B cell (primary cell): Measurements from ENCODE around the gene BST1. TPM values are rescaled to one million over a fixed set of nuclear protein-coding genes. Genes with fewer than 3 reads are reported as not detected.

Experiments used
- ATAC-seq: fragments of 200-7000 bp; cut with Tn5 transposase; one replicate; pipeline ENCODE4 v1.10.0; 2021; ENCODE audit warnings: low read depth, mild to moderate bottlenecking, moderate number of reproducible peaks, moderate library complexity
- CTCF ChIA-PET: fragments of 350-600 bp; sonication (Branson Sonifier 250); formaldehyde crosslinking; loops from one replicate; lab custom pipeline; 2021; ENCODE audit warnings: antibody characterized with exemption, inconsistent platforms; lab: Charles Lee
- POLR2A ChIA-PET: fragments of 350-600 bp; sonication (Branson Sonifier 250); formaldehyde crosslinking; loops from one replicate; lab custom pipeline; 2021; ENCODE audit warnings: antibody characterized with exemption; lab: Charles Lee
- DNase-seq: peaks from one replicate; pipeline ENCODE4 v3.0.0; 2013
- H2AFZ ChIP-seq: 2 replicates; pipeline ENCODE4 v1.6.1; 2012; ENCODE audit warnings: mild to moderate bottlenecking, low read depth, low read length; ENCODE audit not compliant: insufficient read depth, poor library complexity, severe bottlenecking
- H3K27ac ChIP-seq, 2 donors: 1 replicate in 1 of 2; 2 replicates in 1 of 2; pipeline ENCODE4 v1.5.1; 2012 to 2013; ENCODE audit warnings: low read length in 2 of 2, mild to moderate bottlenecking in 2 of 2, moderate library complexity in 1 of 2
- H3K27me3 ChIP-seq, 4 experiments: fragments of 200-600 bp in 1 of 4; sonication (generic) in 1 of 4; replicated peaks in 1 of 4; 1 replicate in 2 of 4; 2 replicates in 2 of 4; pipeline versions ENCODE4 v1.6.1 to v1.7.0; 2013 to 2016; ENCODE audit warnings: low read length in 3 of 4, mild to moderate bottlenecking in 2 of 4, mixed read lengths in 1 of 4, moderate library complexity in 1 of 4; ENCODE audit not compliant: insufficient read depth in 4 of 4, control insufficient read depth in 3 of 4; ENCODE audit errors: control extremely low read depth in 1 of 4
- H3K36me3 ChIP-seq, 2 experiments: replicated peaks in 1 of 2; 1 replicate in 1 of 2; 2 replicates in 1 of 2; pipeline versions ENCODE4 v1.6.1 to v1.7.1; 2013; ENCODE audit warnings: low read length in 1 of 2; ENCODE audit not compliant: insufficient read depth in 2 of 2, control insufficient read depth in 1 of 2; ENCODE audit errors: control extremely low read depth in 1 of 2, extremely low read depth in 1 of 2
- H3K4me1 ChIP-seq, 2 donors: fragments of 200-600 bp in 1 of 2; sonication (generic) in 1 of 2; 1 replicate in 1 of 2; 2 replicates in 1 of 2; pipeline versions ENCODE4 v1.5.1 to v1.6.1; 2013 to 2017; ENCODE audit warnings: low read length in 2 of 2; ENCODE audit not compliant: control insufficient read depth in 2 of 2, insufficient read depth in 2 of 2
- H3K4me2 ChIP-seq: replicated peaks from 2 replicates; pipeline ENCODE3; 2012; ENCODE audit warnings: mild to moderate bottlenecking, low read depth, low read length; ENCODE audit not compliant: poor library complexity, severe bottlenecking
- H3K4me3 ChIP-seq, 5 experiments: fragments of 200-600 bp in 1 of 5; sonication (generic) in 1 of 5; 1 replicate in 3 of 5; 2 replicates in 2 of 5; pipeline versions ENCODE4 v1.5.1 to v1.7.0; 2011 to 2016; ENCODE audit warnings: low read length in 4 of 5, mild to moderate bottlenecking in 4 of 5, low read depth in 2 of 5, control low read depth in 1 of 5, moderate library complexity in 1 of 5; ENCODE audit not compliant: insufficient read depth in 1 of 5; ENCODE audit errors: control extremely low read depth in 1 of 5, extremely low read depth in 1 of 5
- H3K79me2 ChIP-seq: fragments of 200-600 bp; sonication (generic); one replicate; pipeline ENCODE4 v1.6.0; 2016; ENCODE audit warnings: low read length; ENCODE audit not compliant: control insufficient read depth, insufficient read depth
- H3K9ac ChIP-seq: fragments of 200-600 bp; sonication (generic); 2 replicates; pipeline ENCODE4 v1.6.1; 2017; ENCODE audit warnings: mild to moderate bottlenecking, low read length, moderate library complexity
- H3K9me3 ChIP-seq, 3 donors: one replicate each; pipeline versions ENCODE4 v1.6.1 to v1.7.1; 2013; ENCODE audit warnings: low read length in 2 of 3; ENCODE audit not compliant: control insufficient read depth in 2 of 3, insufficient read depth in 1 of 3; ENCODE audit errors: control extremely low read depth in 1 of 3
- H4K20me1 ChIP-seq: 2 replicates; pipeline ENCODE4 v1.6.0; 2012; ENCODE audit warnings: mild to moderate bottlenecking, low read length; ENCODE audit not compliant: insufficient read depth, control insufficient read depth, poor library complexity, severe bottlenecking
- H3K27ac Mint-ChIP-seq: one replicate; pipeline ENCODE4 v1.8.0; 2021; ENCODE audit warnings: mixed read lengths
- H3K27me3 Mint-ChIP-seq: one replicate; pipeline ENCODE4 v1.8.0; 2021; ENCODE audit warnings: mixed read lengths
- H3K4me1 Mint-ChIP-seq: one replicate; pipeline ENCODE4 v1.8.0; 2021; ENCODE audit warnings: mixed read lengths
- H3K4me3 Mint-ChIP-seq: one replicate; pipeline ENCODE4 v1.8.0; 2021; ENCODE audit warnings: mixed read lengths
- H3K9me3 Mint-ChIP-seq: one replicate; pipeline ENCODE4 v1.8.0; 2022; ENCODE audit warnings: mixed read lengths; ENCODE audit not compliant: insufficient read depth
- CTCF ChIP-seq: fragments of 200-600 bp; IDR thresholded peaks from one replicate; pipeline ENCODE4 v1.8.0; 2022; ENCODE audit warnings: antibody characterized with exemption, mild to moderate bottlenecking
- EZH2 ChIP-seq: IDR thresholded peaks from 2 replicates; pipeline ENCODE4 v1.6.1; 2012; ENCODE audit warnings: borderline replicate concordance, low read depth, mild to moderate bottlenecking, moderate library complexity, low read length; ENCODE audit not compliant: insufficient read depth, poor library complexity, severe bottlenecking
- WGBS: methylation state at CpG from one replicate; pipeline ENCODE4 v1.1.5; 2013; ENCODE audit warnings: missing lambda C conversion rate; ENCODE audit not compliant: insufficient coverage; 5-methylcytosine and 5-hydroxymethylcytosine counted together
- intact Hi-C: fragments of 100-400 bp; cut with micrococcal nuclease; formaldehyde crosslinking; loops from one replicate; pipeline ENCODE4 v1.10.0; 2022
- polyA plus RNA-seq: library from polyadenylated mRNA; depleted of rRNA; stranded (reverse); fragments of >200 nt; gene quantifications from 2 replicates; pipeline ENCODE4 v1.2.3, GENCODE V29; 2012
- total RNA-seq, 2 donors: library from RNA; stranded (reverse); fragments of 120-200 nt in 1 of 2; gene quantifications; 1 replicate in 1 of 2; 2 replicates in 1 of 2; pipeline versions ENCODE4 v1.2.3 to v1.2.4, GENCODE V29; 2013 to 2022

The BST1 gene
- total and polyA plus RNA-seq, 2 donors (not counting 1 experiment from before 2014, with no cell fraction given) = 0.32 to 1.00 TPM

GRCh38 chr4:15692602-15693001 lies 10.3 kb upstream of the BST1 start:
- H4K20me1 ChIP-seq = no peaks in the 10 kb centered on the region
- intact Hi-C loops = no loop called here
- H3K9ac ChIP-seq = no peak overlapping the region
- H3K4me3 Mint-ChIP-seq = no peak overlapping the region
- no peak overlapping the region for H2AFZ ChIP-seq
- H3K9me3 ChIP-seq = no peaks in the 10 kb centered on the region
- 100% methylated on average over 2 of the region's 2 CpGs for WGBS
- H3K27me3 Mint-ChIP-seq = peaks cover 6% of the 10 kb centered on the region
- no peaks in the 10 kb centered on the region for H3K4me1 Mint-ChIP-seq
- H3K4me3 ChIP-seq = no peak overlapping the region
- CTCF ChIA-PET = no interaction called here
- H3K79me2 ChIP-seq = no peaks in the 10 kb centered on the region
- TF ChIP-seq CTCF (no peak), EZH2 (no peak)
- H3K9me3 Mint-ChIP-seq = no peaks in the 10 kb centered on the region
- H3K36me3 ChIP-seq = peaks cover 1 to 5% of the 10 kb centered on the region in 2 experiments
- H3K4me2 ChIP-seq = no peak overlapping the region
- no peak for DNase-seq
- H3K27ac Mint-ChIP-seq = no peak overlapping the region
- H3K27me3 ChIP-seq = no peaks in the 10 kb centered on the region
- POLR2A ChIA-PET = no interaction called here
- no peak overlapping the region for H3K27ac ChIP-seq
- H3K4me1 ChIP-seq = no peaks in the 10 kb centered on the region
- ATAC-seq = no peak

- peaks cover 0 to 3% (median 0%) of the 10 kb centered on the region in 3 donors for H3K9me3 ChIP-seq
- no peaks in the 10 kb centered on the region for H3K27me3 ChIP-seq
- Mint-ChIP-seq H3K4me3 (no peak overlapping the region), H3K27me3 (peaks cover 13% of the 10 kb centered on the region), H3K9me3 (no peaks in the 10 kb centered on the region), H3K4me1 (no peaks in the 10 kb centered on the region), H3K27ac (no peak overlapping the region)
- ATAC-seq (no peak), DNase-seq (no peak)
- no peak overlapping the region for H3K9ac ChIP-seq
- H2AFZ ChIP-seq = no peak overlapping the region
- intact Hi-C loops = no loop called here
- H3K4me1 ChIP-seq = no peaks in the 10 kb centered on the region
- ChIA-PET CTCF (no interaction called here), POLR2A (no interaction called here)
- no peak overlapping the region for H3K27ac ChIP-seq
- H3K4me2 ChIP-seq = no peak overlapping the region
- H3K4me3 ChIP-seq = no peak overlapping the region
- no peaks in the 10 kb centered on the region for H3K79me2 ChIP-seq
- WGBS = no CpG with 5 or more reads among the region's 4 CpGs
- no peaks in the 10 kb centered on the region for H4K20me1 ChIP-seq
- H3K36me3 ChIP-seq = no peaks in the 10 kb centered on the region
- no peak for TF ChIP-seq CTCF
- TF ChIP-seq EZH2 = no peak
Measured at GRCh38 chr4:15694431-15694830, 8.4 kb upstream of the BST1 start.
